K562 (cell line): ENCODE results near the gene ECE2. TPM values are rescaled to one million over a fixed set of nuclear protein-coding genes. Genes with fewer than 3 reads are reported as not detected.

Source experiments
- ADNP ChIP-seq: fragments of 200-800 bp; sonication (Bioruptor generic); IDR thresholded peaks from 2 replicates; pipeline ENCODE4 v1.6.1; 2016; ENCODE audit warnings: missing genetic modification characterization, missing compliant biosample characterization
- CBX3 ChIP-seq, 2 experiments: IDR thresholded peaks; 1 replicate in 1 of 2; 2 replicates in 1 of 2; pipeline ENCODE4 v1.6.1; 2012; ENCODE audit warnings: inconsistent platforms in 2 of 2, low read length in 2 of 2, borderline replicate concordance in 1 of 2, control low read depth in 1 of 2
- GATAD2B ChIP-seq: fragments of 450-650 bp; IDR thresholded peaks from 2 replicates; pipeline ENCODE4 v1.6.1; 2017; ENCODE audit warnings: mild to moderate bottlenecking, borderline replicate concordance
- REST ChIP-seq, 2 experiments: fragments of 450-650 bp; formaldehyde crosslinking in 1 of 2; IDR thresholded peaks; 2 replicates each; pipeline versions ENCODE4 v1.4.0 to v1.6.1; 2014 to 2020; ENCODE audit warnings: mild to moderate bottlenecking in 2 of 2, borderline replicate concordance in 1 of 2, low read depth in 1 of 2
- TAF9B ChIP-seq: fragments of 450-650 bp; IDR thresholded peaks from 2 replicates; pipeline ENCODE4 v1.6.1; 2018; ENCODE audit warnings: mild to moderate bottlenecking; ENCODE audit not compliant: partially characterized antibody
- ZNF717 ChIP-seq: fragments of 250-450 bp; sonication (Bioruptor Pico); IDR thresholded peaks from 2 replicates; pipeline ENCODE4 v1.5.0; 2021
- polyA plus RNA-seq, 8 experiments: library from polyadenylated mRNA; depleted of rRNA in 4 of 8; stranded (reverse) in 5 of 8; unstranded in 3 of 8; fragments of >200 nt; fragmentation: Nextera tagmentation in 2 of 8; fragmentation: Illumina TruSeq in 1 of 8; extraction: Ambion mirVana in 2 of 8; extraction: Trizol in 1 of 8; gene quantifications; 2 replicates each; pipeline versions ENCODE4 v1.2.1 to v1.2.3, GENCODE V29; 2011 to 2014; ENCODE audit warnings: inconsistent platforms in 1 of 8, missing spikeins in 1 of 8
- total RNA-seq, 7 experiments: library from RNA; depleted of rRNA in 6 of 7; stranded (reverse); fragments of >200 nt in 6 of 7; fragmentation: Illumina TruSeq in 2 of 7; extraction: Trizol in 2 of 7; gene quantifications; 2 replicates each; pipeline versions ENCODE4 v1.2.1 to v1.2.3, GENCODE V29; 2011 to 2021; ENCODE audit warnings: low replicate concordance in 1 of 7
- TF ChIP-seq, protein P1 (sequence below): fragments of 450-650 bp; formaldehyde crosslinking; IDR thresholded peaks from 2 replicates; pipeline ENCODE4 v1.4.0; 2020; ENCODE audit warnings: mild to moderate bottlenecking, moderate library complexity

Gene ECE2
- total and polyA plus RNA-seq, 9 of the 15 experiments (the other 6 are each of a cell fraction or from before 2014, with no cell fraction given): not detected

- peak; percentile 37; the same call in 1 of the 2 replicates for TF ChIP-seq REST (IDR thresholded peaks at IDR 0.05; ENCODE audit: borderline replicate concordance)
- no peak for TF ChIP-seq REST (CRISPR knock-in tag; IDR thresholded peaks at IDR 0.05; ENCODE audit: low read depth)
- TF ChIP-seq TAF9B: no peak
- TF ChIP-seq ZNF717 (CRISPR knock-in tag): no peak
- TF ChIP-seq, protein P1, sequence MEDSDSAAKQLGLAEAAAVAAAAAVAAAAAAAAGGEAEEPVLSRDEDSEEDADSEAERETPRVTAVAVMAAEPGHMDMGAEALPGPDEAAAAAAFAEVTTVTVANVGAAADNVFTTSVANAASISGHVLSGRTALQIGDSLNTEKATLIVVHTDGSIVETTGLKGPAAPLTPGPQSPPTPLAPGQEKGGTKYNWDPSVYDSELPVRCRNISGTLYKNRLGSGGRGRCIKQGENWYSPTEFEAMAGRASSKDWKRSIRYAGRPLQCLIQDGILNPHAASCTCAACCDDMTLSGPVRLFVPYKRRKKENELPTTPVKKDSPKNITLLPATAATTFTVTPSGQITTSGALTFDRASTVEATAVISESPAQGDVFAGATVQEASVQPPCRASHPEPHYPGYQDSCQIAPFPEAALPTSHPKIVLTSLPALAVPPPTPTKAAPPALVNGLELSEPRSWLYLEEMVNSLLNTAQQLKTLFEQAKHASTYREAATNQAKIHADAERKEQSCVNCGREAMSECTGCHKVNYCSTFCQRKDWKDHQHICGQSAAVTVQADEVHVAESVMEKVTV (CRISPR knock-in tag): no peak
- no peak for TF ChIP-seq CBX3 (IDR thresholded peaks at IDR 0.05; ENCODE audit: borderline replicate concordance in 1 of 2, low read length in 2 of 2)
- no peak for TF ChIP-seq ADNP (tag)
- no peak for TF ChIP-seq GATAD2B
Observed at GRCh38 chr3:184227481-184227935, 48.3 kb upstream of the ECE2 start (continued).
